Heart right ventricle (tissue), 16 donors: ENCODE data around the gene OBP2B. TPM values are rescaled to one million over a fixed set of nuclear protein-coding genes. Genes with fewer than 3 reads are reported as not detected.
"Not testable (repeated sequence)": the region's sequence is repeated elsewhere in the genome, so short reads cannot be mapped to it uniquely, and the experiment has no call there.

Source experiments
- ATAC-seq, 8 donors: fragments of 200-7000 bp; cut with Tn5 transposase; one replicate each; pipeline ENCODE4 v1.9.1; 2020; ENCODE audit warnings: mild to moderate bottlenecking in 8 of 8, moderate library complexity in 8 of 8, moderate number of reproducible peaks in 1 of 8
- DNase-seq, 2 donors: peaks; one replicate each; pipeline ENCODE4 v3.0.0-alpha.2; 2020
- H3K27ac ChIP-seq, 10 donors: fragments of 200-600 bp; sonication (generic) in 2 of 10; one replicate each; pipeline versions ENCODE4 v1.5.0 to v1.8.0; 2020 to 2022; ENCODE audit warnings: mild to moderate bottlenecking in 3 of 10
- H3K27me3 ChIP-seq, 7 donors: fragments of 200-600 bp; one replicate each; pipeline ENCODE4 v1.8.0; 2021 to 2022; ENCODE audit warnings: mild to moderate bottlenecking in 2 of 7
- H3K36me3 ChIP-seq, 9 donors: fragments of 200-600 bp; sonication (generic) in 1 of 9; one replicate each; pipeline versions ENCODE4 v1.5.0 to v1.8.0; 2020 to 2022; ENCODE audit warnings: mild to moderate bottlenecking in 2 of 9
- H3K4me1 ChIP-seq, 9 donors: fragments of 200-600 bp; sonication (generic) in 1 of 9; one replicate each; pipeline versions ENCODE4 v1.5.0 to v1.8.0; 2020 to 2022; ENCODE audit warnings: mild to moderate bottlenecking in 4 of 9
- H3K4me3 ChIP-seq, 10 donors: fragments of 200-600 bp; sonication (generic) in 2 of 10; one replicate each; pipeline versions ENCODE4 v1.5.0 to v1.8.0; 2020 to 2022; ENCODE audit warnings: mild to moderate bottlenecking in 7 of 10, moderate library complexity in 2 of 10
- H3K9me3 ChIP-seq, 11 donors: fragments of 200-600 bp in 10 of 11; sonication (generic) in 2 of 11; one replicate each; pipeline versions ENCODE4 v1.5.0 to v1.8.0; 2013 to 2022; ENCODE audit warnings: mild to moderate bottlenecking in 2 of 11, control low read depth in 1 of 11, moderate library complexity in 1 of 11
- WGBS, 2 donors: extraction: QIAGEN DNeasy Blood & Tissue Kit; methylation state at CpG; one replicate each; pipeline ENCODE4 v1.1.7; 2013; ENCODE audit warnings: inconsistent platforms in 1 of 2; 5-methylcytosine and 5-hydroxymethylcytosine counted together
- intact Hi-C, 10 donors: fragments of 100-400 bp; cut with DNase I; formaldehyde crosslinking; loops; one replicate each; pipeline versions ENCODE4 v1.11.1 to v1.14.2; 2022
- polyA plus RNA-seq, 2 donors: library from polyadenylated mRNA; stranded (reverse); fragments of 200-250 nt; gene quantifications; one replicate each; pipeline ENCODE4 v1.2.3, GENCODE V29; 2013
- total RNA-seq, 10 donors: library from RNA; stranded (reverse); fragmentation: NEBNext Ultra II Directional in 3 of 10; extraction: Animal tissue kit (Norgen Biotek cat#: 25700) in 3 of 10; gene quantifications; one replicate each; pipeline versions ENCODE4 v1.2.1 to v1.2.4, GENCODE V29; 2021 to 2023
- TF ChIP-seq, protein P1 (sequence below), 9 donors: fragments of 200-600 bp; sonication (generic) in 2 of 9; IDR thresholded peaks; one replicate each; pipeline versions ENCODE4 v1.5.0 to v1.8.0; 2021 to 2022; ENCODE audit warnings: antibody characterized with exemption in 9 of 9, mild to moderate bottlenecking in 5 of 9, moderate library complexity in 1 of 9
- donor health status: Arrhythmogenic right ventricular cardiomyopathy.
- donor health status: ischemic (EF 13 %, LVEDD 7.1; RV severe dilation, severe dysfunction).
- donor health status: healthy with polysubstance abuse.
- donor health status: DM: no; HTN: yes; CAD: no.
- donor health status: DM: no; HTN: no; CAD: no.
- donor health status: ischemic (EF 25% LVEDD 6.9; RV normal size, moderate dysfunction).
- donor health status: ischemic (EF 25% LVEDD 5.7; RV mildly dilated, moderate dysfunction).
- donor health status: healthy.
- donor health status: DM: yes; HTN: yes; CAD: no.
- donor health status: Ischemic cardiomyopathy.
- donor health status: ischemic (EF 35%, LVEDD 5.7; RV mildly dilated, moderate dysfunction).
- donor health status: nonischemic (EF 11% LVEDD 7.7; RV severe dilation, severe dysfunction).
- donor health status: DM: yes; HTN: yes; CAD: no.
- donor health status: PGD.
- donor health status: ischemic (EF 29% LVEDD 5.4; RV normal size, mild dysfunction).
- donor health status: nonischemic (EF 23%, LVEDD 6.1; RV moderate dilation, normal function).

Gene OBP2B
- total and polyA plus RNA-seq, 12 donors, result 0.75 TPM; not detected in 11

DNA sequence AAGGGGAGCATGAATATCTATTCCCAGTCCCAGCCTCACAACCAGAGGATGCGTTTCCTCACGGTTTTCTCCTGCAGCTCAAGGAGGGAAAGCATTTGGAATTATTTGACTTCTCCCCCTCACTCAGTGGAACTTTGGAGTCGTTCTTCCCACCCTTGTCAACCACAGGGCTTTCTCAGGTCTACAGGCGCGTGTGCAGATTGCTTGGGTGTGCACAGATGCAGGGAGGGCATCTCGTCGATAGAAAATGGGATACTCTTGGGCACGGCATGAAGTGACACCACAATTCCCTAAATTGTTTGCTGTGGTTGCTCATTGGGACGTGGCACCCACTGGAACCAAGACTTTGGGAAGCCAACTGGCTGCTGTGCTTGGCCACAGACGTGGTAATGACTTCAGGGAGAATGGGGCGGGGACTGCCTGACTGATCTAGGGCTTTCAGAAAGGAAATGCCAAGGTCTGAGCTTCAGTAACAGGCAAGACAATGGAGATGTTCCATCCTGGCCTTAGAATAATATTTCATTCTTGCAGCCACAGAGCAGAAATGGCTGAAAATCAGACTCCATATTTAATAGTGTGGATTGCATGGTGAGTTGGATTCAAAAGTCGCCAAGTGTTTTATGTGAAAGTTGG lies 12.2 kb upstream of the OBP2B start:
- Histone ChIP-seq H3K36me3 (no peaks in the 10 kb centered on the region), H3K27me3 (peaks cover 0 to 12% (median 0%) of the 10 kb centered on the region in 7 donors), H3K9me3 (no peaks in the 10 kb centered on the region), H3K4me1 (peaks cover 0 to 17% (median 3%) of the 10 kb centered on the region in 9 donors), H3K27ac (no peak overlapping the region), H3K4me3 (no peak overlapping the region)
- 76 to 81% methylated on average over 12 of the region's 12 CpGs for WGBS, 2 donors
- TF ChIP-seq, protein P1, sequence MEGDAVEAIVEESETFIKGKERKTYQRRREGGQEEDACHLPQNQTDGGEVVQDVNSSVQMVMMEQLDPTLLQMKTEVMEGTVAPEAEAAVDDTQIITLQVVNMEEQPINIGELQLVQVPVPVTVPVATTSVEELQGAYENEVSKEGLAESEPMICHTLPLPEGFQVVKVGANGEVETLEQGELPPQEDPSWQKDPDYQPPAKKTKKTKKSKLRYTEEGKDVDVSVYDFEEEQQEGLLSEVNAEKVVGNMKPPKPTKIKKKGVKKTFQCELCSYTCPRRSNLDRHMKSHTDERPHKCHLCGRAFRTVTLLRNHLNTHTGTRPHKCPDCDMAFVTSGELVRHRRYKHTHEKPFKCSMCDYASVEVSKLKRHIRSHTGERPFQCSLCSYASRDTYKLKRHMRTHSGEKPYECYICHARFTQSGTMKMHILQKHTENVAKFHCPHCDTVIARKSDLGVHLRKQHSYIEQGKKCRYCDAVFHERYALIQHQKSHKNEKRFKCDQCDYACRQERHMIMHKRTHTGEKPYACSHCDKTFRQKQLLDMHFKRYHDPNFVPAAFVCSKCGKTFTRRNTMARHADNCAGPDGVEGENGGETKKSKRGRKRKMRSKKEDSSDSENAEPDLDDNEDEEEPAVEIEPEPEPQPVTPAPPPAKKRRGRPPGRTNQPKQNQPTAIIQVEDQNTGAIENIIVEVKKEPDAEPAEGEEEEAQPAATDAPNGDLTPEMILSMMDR (IDR thresholded peaks at IDR 0.05), result no peak
- no peak for DNase-seq
- intact Hi-C loops, result no loop called here
- ATAC-seq, result no peak

GRCh38 chr9:133218049-133218975 lies 9.3 kb upstream of the OBP2B start:
- H3K27me3 ChIP-seq, H3K27ac ChIP-seq, DNase-seq, intact Hi-C loops, H3K36me3 ChIP-seq, H3K4me3 ChIP-seq, ATAC-seq, H3K4me1 ChIP-seq: not testable (repeated sequence)
- 75 to 76% methylated on average over 19 of the region's 19 CpGs for WGBS, 2 donors
- H3K9me3 ChIP-seq, result peaks cover 0 to 13% (median 0%) of the 10 kb centered on the region in 11 donors

DNA sequence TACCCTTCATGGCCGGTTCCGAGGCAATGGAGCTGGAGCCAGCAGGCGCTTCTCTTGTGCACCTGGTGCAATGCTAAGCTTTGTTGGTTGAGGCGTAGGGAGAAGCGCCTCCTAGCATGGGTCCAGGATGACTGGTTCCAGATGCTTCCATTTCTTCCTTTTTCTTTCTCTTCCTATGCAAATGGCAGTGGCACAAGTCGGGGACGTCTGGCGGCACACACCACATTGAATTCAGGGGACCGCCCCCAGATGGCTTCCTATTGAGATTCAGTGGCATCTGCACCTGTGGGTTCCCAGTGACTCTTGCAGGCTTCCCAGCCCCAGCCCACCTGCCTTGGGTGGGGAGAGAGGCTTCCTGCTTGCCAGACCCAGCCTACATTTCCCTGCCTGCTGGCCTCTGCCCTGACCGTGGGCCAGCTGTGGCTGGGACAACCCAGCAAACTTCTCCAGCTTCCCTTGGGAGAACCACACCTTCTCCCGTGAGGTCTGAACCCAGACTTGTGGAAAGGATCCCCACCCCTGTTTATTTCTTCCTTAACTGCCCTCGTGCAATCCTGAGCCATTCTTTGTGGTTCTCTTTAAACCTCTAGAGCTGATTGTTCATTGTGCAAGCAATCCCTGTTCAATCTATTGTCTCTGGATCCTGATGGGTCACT lies 8.4 kb upstream of the OBP2B start:
- intact Hi-C loops, result not testable (repeated sequence)
- WGBS, 2 donors, result 68 to 73% methylated on average over 12 of the region's 12 CpGs

GRCh38 chr9:133214276-133214675 lies 5.2 kb upstream of the OBP2B start:
- H3K4me1 ChIP-seq, ATAC-seq, H3K4me3 ChIP-seq, H3K36me3 ChIP-seq, DNase-seq, H3K27me3 ChIP-seq, intact Hi-C loops, H3K27ac ChIP-seq: not testable (repeated sequence)
- peaks cover 0 to 22% (median 0%) of the 10 kb centered on the region in 11 donors for H3K9me3 ChIP-seq
- WGBS, 2 donors, result 20 to 22% methylated on average over 4 of the region's 4 CpGs

More for the DNA sequence above, 8.4 kb upstream of the OBP2B start:
- H3K4me3 ChIP-seq, H3K4me1 ChIP-seq, ATAC-seq, H3K36me3 ChIP-seq, H3K27me3 ChIP-seq, DNase-seq, H3K27ac ChIP-seq: not testable (repeated sequence)
- peaks cover 0 to 13% (median 0%) of the 10 kb centered on the region in 11 donors for H3K9me3 ChIP-seq

- intact Hi-C loops, result no loop called here
- Histone ChIP-seq H3K9me3 (peaks cover 0 to 22% (median 0%) of the 10 kb centered on the region in 11 donors), H3K27me3 (peaks cover 0 to 17% (median 0%) of the 10 kb centered on the region in 7 donors), H3K4me1 (no peaks in the 10 kb centered on the region), H3K4me3 (no peak overlapping the region), H3K36me3 (no peaks in the 10 kb centered on the region), H3K27ac (no peak overlapping the region)
- 89 to 93% methylated on average over 7 of the region's 7 CpGs for WGBS, 2 donors
- ATAC-seq, result no peak
- TF ChIP-seq, protein P1 (IDR thresholded peaks at IDR 0.05), result no peak
- no peak for DNase-seq
Observed at GRCh38 chr9:133210609-133211008, 1.6 kb upstream of the OBP2B start.
